GM12892 (cell line): ENCODE results near the gene DNTT.

ENCODE experiments used
- POLR2A ChIP-seq: IDR thresholded peaks from 2 replicates; pipeline ENCODE4 v1.6.1; 2011; ENCODE audit warnings: low read depth, low read length, control low read depth
- TAF1 ChIP-seq: IDR thresholded peaks from 2 replicates; pipeline ENCODE4 v1.6.1; 2011; ENCODE audit warnings: low read depth, mild to moderate bottlenecking, control low read depth, low read length, borderline replicate concordance

- TF ChIP-seq POLR2A: no peak
- no peak for TF ChIP-seq TAF1
Measured at GRCh38 chr10:96365571-96365970, 61.3 kb downstream of the DNTT start.
